Stimulated activated CD4-positive, alpha-beta T cell treated with anti-CD3 and anti-CD28 coated beads, Interleukin-4, amount 100 ng/mL, for 48 hours (primary cell): ENCODE data around the gene VEPH1.

ENCODE experiments used
- DNase-seq, 2 donors: peaks; one replicate each; pipeline ENCODE4 v3.0.0-alpha.2; 2020; ENCODE audit warnings: low read depth in 2 of 2

VEPH1 gene

GRCh38 chr3:157502916-157503595, at the start of gene VEPH1:
VEPH1 (minus strand) TSS chr3:157503416; CDS start chr3:157495349, 8,067 bp downstream.
- no peak for DNase-seq

- no peak for DNase-seq
These were observed 48.7 kb upstream of the VEPH1 start for GRCh38 chr3:157551961-157552360.

GRCh38 chr3:157549498-157549897, 46.3 kb upstream of the VEPH1 start:
- DNase-seq = no peak

- DNase-seq = no peak
These were observed 41.4 kb upstream of the VEPH1 start for GRCh38 chr3:157544501-157545130.

GRCh38 chr3:157543501-157544035, 40.4 kb upstream of the VEPH1 start:
- no peak for DNase-seq

- no peak for DNase-seq
These were observed 39.7 kb upstream of the VEPH1 start for GRCh38 chr3:157542711-157543500.

GRCh38 chr3:157541506-157542236, 38.5 kb upstream of the VEPH1 start:
- no peak for DNase-seq

GRCh38 chr3:157540656-157541055, 37.4 kb upstream of the VEPH1 start:
- DNase-seq = no peak

GRCh38 chr3:157535667-157536066, 32.5 kb upstream of the VEPH1 start:
- DNase-seq = no peak

GRCh38 chr3:157534725-157535161, 31.5 kb upstream of the VEPH1 start:
- no peak for DNase-seq

- DNase-seq = no peak
These were observed 30.3 kb upstream of the VEPH1 start for GRCh38 chr3:157533298-157534070.

- DNase-seq = no peak
These were observed 29.5 kb upstream of the VEPH1 start for GRCh38 chr3:157532529-157533297.

GRCh38 chr3:157531771-157532170, 28.6 kb upstream of the VEPH1 start:
- no peak for DNase-seq

- DNase-seq = no peak
These were observed 28.1 kb upstream of the VEPH1 start for GRCh38 chr3:157531301-157531660.

- DNase-seq = no peak
These were observed 27.6 kb upstream of the VEPH1 start for GRCh38 chr3:157530637-157531300.

GRCh38 chr3:157529751-157530150, 26.5 kb upstream of the VEPH1 start:
- DNase-seq = no peak

- no peak for DNase-seq
These were observed 25.9 kb upstream of the VEPH1 start for GRCh38 chr3:157529085-157529484.

GRCh38 chr3:157527131-157527881, 24.1 kb upstream of the VEPH1 start:
- no peak for DNase-seq

GRCh38 chr3:157526036-157526435, 22.8 kb upstream of the VEPH1 start:
- DNase-seq = no peak
